GM23248 (cell line): ENCODE results near the gene CCDC92. TPM values are rescaled to one million over a fixed set of nuclear protein-coding genes. Genes with fewer than 3 reads are reported as not detected.

ENCODE experiments used
- DNase-seq: peaks from one replicate; pipeline ENCODE4 v3.0.0-alpha.2; 2015
- H2AFZ ChIP-seq: fragments of 200-600 bp; sonication (generic); 2 replicates; pipeline ENCODE4 v1.6.1; 2016; ENCODE audit warnings: antibody characterized with exemption
- H3F3A ChIP-seq: fragments of 200-600 bp; sonication (generic); 2 replicates; pipeline ENCODE4 v1.6.1; 2016; ENCODE audit warnings: mild to moderate bottlenecking, antibody characterized with exemption, mixed run types; ENCODE audit not compliant: insufficient read depth
- H3K27ac ChIP-seq: fragments of 200-600 bp; sonication (generic); 2 replicates; pipeline ENCODE4 v1.5.1; 2016; ENCODE audit warnings: mild to moderate bottlenecking
- H3K27me3 ChIP-seq: fragments of 200-600 bp; sonication (generic); replicated peaks from 2 replicates; pipeline ENCODE4 v1.6.1; 2016; ENCODE audit warnings: mild to moderate bottlenecking; ENCODE audit not compliant: insufficient read depth
- H3K36me3 ChIP-seq: fragments of 200-600 bp; sonication (generic); 2 replicates; pipeline ENCODE4 v1.6.1; 2016; ENCODE audit warnings: low read depth, mild to moderate bottlenecking
- H3K4me1 ChIP-seq: fragments of 200-600 bp; sonication (generic); 2 replicates; pipeline ENCODE4 v1.6.1; 2016; ENCODE audit warnings: mild to moderate bottlenecking; ENCODE audit not compliant: insufficient read depth
- H3K4me2 ChIP-seq: fragments of 200-600 bp; sonication (generic); one replicate; pipeline ENCODE4 v1.6.1; 2016; ENCODE audit warnings: mild to moderate bottlenecking; ENCODE audit not compliant: unreplicated experiment
- H3K4me3 ChIP-seq: fragments of 200-600 bp; sonication (generic); 2 replicates; pipeline ENCODE4 v1.5.1; 2016; ENCODE audit warnings: mild to moderate bottlenecking
- H3K79me2 ChIP-seq: fragments of 200-600 bp; sonication (generic); 2 replicates; pipeline ENCODE4 v1.6.1; 2016; ENCODE audit warnings: mild to moderate bottlenecking; ENCODE audit not compliant: insufficient read depth
- H3K9ac ChIP-seq: fragments of 200-600 bp; sonication (generic); 2 replicates; pipeline ENCODE4 v1.6.1; 2016; ENCODE audit warnings: mild to moderate bottlenecking
- H3K9me2 ChIP-seq: fragments of 200-600 bp; sonication (generic); 2 replicates; pipeline ENCODE4 v1.6.1; 2016; ENCODE audit warnings: mixed run types, mild to moderate bottlenecking, moderate library complexity; ENCODE audit not compliant: insufficient read depth
- H3K9me3 ChIP-seq: fragments of 200-600 bp; sonication (generic); one replicate; pipeline ENCODE4 v1.6.1; 2017; ENCODE audit warnings: low read depth
- H4K20me1 ChIP-seq: fragments of 200-600 bp; sonication (generic); 2 replicates; pipeline ENCODE4 v1.6.0; 2016; ENCODE audit not compliant: insufficient read depth
- EZH2 ChIP-seq: fragments of 200-600 bp; sonication (generic); IDR thresholded peaks from 2 replicates; pipeline ENCODE4 v1.6.1; 2018; ENCODE audit warnings: antibody characterized with exemption, mild to moderate bottlenecking; ENCODE audit not compliant: insufficient read depth, poor library complexity, severe bottlenecking
- EZH2phosphoT487 ChIP-seq: fragments of 200-600 bp; sonication (generic); IDR thresholded peaks from 2 replicates; pipeline ENCODE4 v1.6.1; 2018; ENCODE audit warnings: antibody characterized with exemption, moderate library complexity, mild to moderate bottlenecking, low read depth; ENCODE audit not compliant: insufficient read depth
- WGBS, 2 experiments: methylation state at CpG; one replicate each; pipeline ENCODE4 v1.1.6; 2015 to 2017; ENCODE audit warnings: low lambda C conversion rate in 2 of 2, low coverage in 1 of 2; ENCODE audit errors: missing lambda C conversion rate in 2 of 2; 5-methylcytosine and 5-hydroxymethylcytosine counted together
- in situ Hi-C: fragments of 300-500 bp; cut with MboI; formaldehyde crosslinking; loops from 2 replicates; pipeline ENCODE4 v1.15.0; 2020
- polyA plus RNA-seq: library from polyadenylated mRNA; unstranded; fragments of >200 nt; fragmentation: Nextera tagmentation; extraction: Ambion mirVana; gene quantifications from 2 replicates; pipeline ENCODE4 v1.2.1, GENCODE V29; 2016
- total RNA-seq: library from RNA; depleted of rRNA; stranded (reverse); fragments of >200 nt; shearing (Covaris generic); gene quantifications from 2 replicates; pipeline ENCODE4 v1.2.3, GENCODE V29; 2014

CCDC92 gene
- total and polyA plus RNA-seq, 2 experiments from 2014 or later, result 20.3 to 49.5 TPM

GRCh38 chr12:123919980-123920360 is 52.7 kb downstream of the CCDC92 start:
- H3K9me2 ChIP-seq, result no peaks in the 10 kb centered on the region
- H3K9me3 ChIP-seq, result no peaks in the 10 kb centered on the region
- H3K36me3 ChIP-seq, result no peaks in the 10 kb centered on the region
- H3F3A ChIP-seq, result 0 out of 2 replicates have a peak, but pooled peaks cover 4% of the 10 kb centered on the region
- H3K9ac ChIP-seq, result no peak overlapping the region
- H3K4me3 ChIP-seq, result no peak overlapping the region
- 24 to 27% methylated on average over 3 of the region's 3 CpGs for WGBS, 2 experiments
- TF ChIP-seq EZH2 (no peak), EZH2phosphoT487 (no peak)
- H3K4me2 ChIP-seq, result no peak overlapping the region
- H3K4me1 ChIP-seq, result 0 out of 2 replicates have a peak, but pooled peaks cover 4% of the 10 kb centered on the region
- no peak for DNase-seq
- H3K27ac ChIP-seq, result no peak overlapping the region
- H3K79me2 ChIP-seq, result no peaks in the 10 kb centered on the region
- in situ Hi-C loops, result no loop called here
- no peak overlapping the region for H2AFZ ChIP-seq
- no peaks in the 10 kb centered on the region; the same call in 1 of the 2 replicates for H3K27me3 ChIP-seq
- no peaks in the 10 kb centered on the region for H4K20me1 ChIP-seq

- Histone ChIP-seq H3K27me3 (peaks cover 5% of the 10 kb centered on the region; the same call in 1 of the 2 replicates), H3K9me3 (no peaks in the 10 kb centered on the region), H3F3A (0 out of 2 replicates have a peak, but pooled peaks cover 4% of the 10 kb centered on the region), H4K20me1 (no peaks in the 10 kb centered on the region), H2AFZ (no peak overlapping the region), H3K36me3 (no peaks in the 10 kb centered on the region), H3K27ac (no peak overlapping the region), H3K9ac (no peak overlapping the region), H3K4me2 (no peak overlapping the region), H3K9me2 (no peaks in the 10 kb centered on the region), H3K79me2 (no peaks in the 10 kb centered on the region), H3K4me1 (0 out of 2 replicates have a peak, but pooled peaks cover 4% of the 10 kb centered on the region), H3K4me3 (no peak overlapping the region)
- WGBS, 2 experiments, result 90 to 91% methylated on average over 19 of the region's 19 CpGs
- TF ChIP-seq EZH2, result no peak
- TF ChIP-seq EZH2phosphoT487, result no peak
- in situ Hi-C loops, result no loop called here
- no peak for DNase-seq
Observed at GRCh38 chr12:123917337-123917850, 55.2 kb downstream of the CCDC92 start.

GRCh38 chr12:123916729-123917128 is 55.9 kb downstream of the CCDC92 start:
- Histone ChIP-seq H3K4me1 (0 out of 2 replicates have a peak, but pooled peaks cover 4% of the 10 kb centered on the region), H3K36me3 (no peaks in the 10 kb centered on the region), H3K27ac (no peak overlapping the region), H3K9me2 (no peaks in the 10 kb centered on the region), H3K4me3 (no peak overlapping the region), H3K9me3 (no peaks in the 10 kb centered on the region), H3K79me2 (no peaks in the 10 kb centered on the region), H3F3A (0 out of 2 replicates have a peak, but pooled peaks cover 4% of the 10 kb centered on the region), H3K9ac (no peak overlapping the region), H4K20me1 (no peaks in the 10 kb centered on the region), H3K27me3 (peaks cover 5% of the 10 kb centered on the region; the same call in 1 of the 2 replicates), H2AFZ (no peak overlapping the region), H3K4me2 (no peak overlapping the region)
- TF ChIP-seq EZH2 (no peak), EZH2phosphoT487 (no peak)
- peak; percentile 28 for DNase-seq
- WGBS, 2 experiments, result 30 to 33% methylated on average over 5 of the region's 5 CpGs
- in situ Hi-C loops, result no loop called here

GRCh38 chr12:123914726-123915333 is 57.8 kb downstream of the CCDC92 start:
- WGBS, 2 experiments, result 63 to 70% methylated on average over 20 of the region's 20 CpGs
- H3K79me2 ChIP-seq, result no peaks in the 10 kb centered on the region
- 0 out of 2 replicates have a peak, but pooled peaks cover 2% of the 10 kb centered on the region for H3K4me1 ChIP-seq
- H3K9me3 ChIP-seq, result no peaks in the 10 kb centered on the region
- no peak overlapping the region for H3K27ac ChIP-seq
- no peak for DNase-seq
- H3K27me3 ChIP-seq, result peaks cover 5% of the 10 kb centered on the region; the same call in 1 of the 2 replicates
- H3K4me3 ChIP-seq, result no peak overlapping the region
- H3K4me2 ChIP-seq, result no peak overlapping the region
- H3K36me3 ChIP-seq, result no peaks in the 10 kb centered on the region
- H3F3A ChIP-seq, result peaks cover 7% of the 10 kb centered on the region; the same call in 1 of the 2 replicates
- no peak overlapping the region for H3K9ac ChIP-seq
- H2AFZ ChIP-seq, result no peak overlapping the region
- H3K9me2 ChIP-seq, result no peaks in the 10 kb centered on the region
- no peak for TF ChIP-seq EZH2phosphoT487
- H4K20me1 ChIP-seq, result no peaks in the 10 kb centered on the region
- in situ Hi-C loops, result no loop called here
